ENCODE measurements around the gene SP100.

Gene SP100

DNA sequence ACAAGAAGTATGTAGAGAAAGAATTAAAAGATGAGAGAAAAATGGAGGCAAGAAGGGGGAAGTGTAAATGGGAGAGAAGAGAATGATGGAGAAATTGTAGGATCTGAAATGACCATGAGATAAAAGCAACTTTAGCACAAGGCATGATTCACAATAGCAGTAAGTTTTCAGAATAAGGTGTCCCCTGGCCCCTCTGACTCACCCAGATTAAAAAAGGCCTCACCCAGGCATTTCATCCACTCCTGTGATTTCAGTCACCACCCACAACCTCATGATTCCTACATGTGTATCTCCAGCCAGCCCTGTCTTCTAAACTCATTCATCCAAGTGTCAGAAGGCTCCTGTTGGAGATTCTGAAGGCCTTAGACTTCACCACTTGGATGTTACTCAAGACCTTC, 56.6 kb downstream of the SP100 start:
- no peaks in the 10 kb centered on the region for H3K79me2 ChIP-seq (ENCODE audit: control insufficient read depth, insufficient read depth, low read length, poor library complexity)
- no peak overlapping the region for H2AK5ac ChIP-seq (ENCODE audit: low read length)
- H2BK120ac ChIP-seq (ENCODE audit: insufficient read depth, low read length, poor library complexity) = no peak overlapping the region
- H2BK12ac ChIP-seq (ENCODE audit: low read length) = no peak overlapping the region
- H3K27me3 ChIP-seq (ENCODE audit: insufficient read depth, low read length) = no peaks in the 10 kb centered on the region
- no peak overlapping the region for H3K4ac ChIP-seq (ENCODE audit: low read depth, low read length)
- H3K79me1 ChIP-seq (ENCODE audit: low read length) = no peaks in the 10 kb centered on the region
- H3K23ac ChIP-seq (ENCODE audit: low read length) = no peak overlapping the region
- H4K8ac ChIP-seq (ENCODE audit: low read depth, low read length) = no peak overlapping the region
- no peak overlapping the region for H3K27ac ChIP-seq (ENCODE audit: low read depth, low read length)
- no peak overlapping the region for H3K18ac ChIP-seq (ENCODE audit: low read length)
- H3K4me3 ChIP-seq (ENCODE audit: low read depth, low read length) = no peak overlapping the region
- no peaks in the 10 kb centered on the region for H3K36me3 ChIP-seq (ENCODE audit: control insufficient read depth in 1 of 2, insufficient read depth in 2 of 2, low read length in 2 of 2)
- H3K4me1 ChIP-seq (ENCODE audit: control insufficient read depth in 1 of 2, insufficient read depth in 2 of 2, low read length in 2 of 2) = peaks cover 0 to 2% of the 10 kb centered on the region in 2 experiments
- H4K91ac ChIP-seq (ENCODE audit: low read depth, low read length) = no peak overlapping the region
- no peaks in the 10 kb centered on the region for H3K9me3 ChIP-seq (ENCODE audit: insufficient read depth, low read depth, low read length)
- no peak overlapping the region for H2BK5ac ChIP-seq (ENCODE audit: low read depth, low read length, poor library complexity)
- H3K4me2 ChIP-seq (ENCODE audit: low read length) = no peak overlapping the region
- peak in 1 of 2 donors; percentile 8 for DNase-seq
- no peak overlapping the region for H3K9ac ChIP-seq (ENCODE audit: low read length)
- no peak overlapping the region for H3K14ac ChIP-seq (ENCODE audit: low read length)
- H4K12ac ChIP-seq (ENCODE audit: low read depth, low read length) = no peak overlapping the region
- H2AFZ ChIP-seq (ENCODE audit: insufficient read depth, low read length, poor library complexity) = no peak overlapping the region

DNA sequence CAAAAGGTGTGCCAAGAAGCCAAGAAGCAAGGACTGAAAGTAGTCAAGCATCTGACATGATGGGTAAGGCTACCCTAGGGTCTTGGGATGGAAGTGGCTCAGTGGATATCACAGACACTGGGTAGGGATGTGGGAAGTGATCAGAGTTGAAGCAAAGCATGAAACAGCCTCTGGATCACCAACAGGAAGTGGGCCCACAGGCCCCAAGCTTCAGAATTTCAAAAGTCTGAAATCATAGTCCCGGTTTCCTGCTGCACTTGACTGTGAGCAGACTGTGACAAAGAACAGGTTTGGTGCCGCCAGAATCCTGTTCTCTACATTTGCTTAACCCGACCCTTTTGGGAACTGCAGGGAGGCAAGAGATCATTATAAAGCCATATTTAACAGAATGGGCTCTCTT, 57.4 kb downstream of the SP100 start:
- Histone ChIP-seq H3K27ac (ENCODE audit: low read depth, low read length) (no peak overlapping the region), H3K4me3 (ENCODE audit: low read depth, low read length) (no peak overlapping the region), H2AFZ (ENCODE audit: insufficient read depth, low read length, poor library complexity) (no peak overlapping the region), H2BK12ac (ENCODE audit: low read length) (no peak overlapping the region), H3K36me3 (ENCODE audit: control insufficient read depth in 1 of 2, insufficient read depth in 2 of 2, low read length in 2 of 2) (no peaks in the 10 kb centered on the region), H3K27me3 (ENCODE audit: insufficient read depth, low read length) (no peaks in the 10 kb centered on the region), H3K18ac (ENCODE audit: low read length) (no peak overlapping the region), H4K8ac (ENCODE audit: low read depth, low read length) (no peak overlapping the region), H3K9ac (ENCODE audit: low read length) (no peak overlapping the region), H2BK5ac (ENCODE audit: low read depth, low read length, poor library complexity) (no peak overlapping the region), H3K9me3 (ENCODE audit: insufficient read depth, low read depth, low read length) (no peaks in the 10 kb centered on the region), H4K12ac (ENCODE audit: low read depth, low read length) (no peak overlapping the region), H2BK120ac (ENCODE audit: insufficient read depth, low read length, poor library complexity) (no peak overlapping the region), H3K79me2 (ENCODE audit: control insufficient read depth, insufficient read depth, low read length, poor library complexity) (no peaks in the 10 kb centered on the region), H3K23ac (ENCODE audit: low read length) (no peak overlapping the region), H3K14ac (ENCODE audit: low read length) (no peak overlapping the region), H4K91ac (ENCODE audit: low read depth, low read length) (no peak overlapping the region), H3K79me1 (ENCODE audit: low read length) (no peaks in the 10 kb centered on the region), H2AK5ac (ENCODE audit: low read length) (no peak overlapping the region), H3K4me2 (ENCODE audit: low read length) (no peak overlapping the region), H3K4ac (ENCODE audit: low read depth, low read length) (no peak overlapping the region), H3K4me1 (ENCODE audit: control insufficient read depth in 1 of 2, insufficient read depth in 2 of 2, low read length in 2 of 2) (peaks cover 0 to 2% of the 10 kb centered on the region in 2 experiments)
- no peak for DNase-seq
- no CpG with 5 or more reads among the region's 3 CpGs for WGBS (ENCODE audit: extremely low coverage, insufficient coverage, insufficient read length)

GRCh38 chr2:230475143-230475542, 59.1 kb downstream of the SP100 start:
- Histone ChIP-seq H3K4ac (ENCODE audit: low read depth, low read length) (no peak overlapping the region), H3K27me3 (ENCODE audit: insufficient read depth, low read length) (no peaks in the 10 kb centered on the region), H3K79me1 (ENCODE audit: low read length) (no peaks in the 10 kb centered on the region), H3K14ac (ENCODE audit: low read length) (no peak overlapping the region), H3K23ac (ENCODE audit: low read length) (no peak overlapping the region), H3K4me1 (ENCODE audit: control insufficient read depth in 1 of 2, insufficient read depth in 2 of 2, low read length in 2 of 2) (peaks cover 0 to 2% of the 10 kb centered on the region in 2 experiments), H4K91ac (ENCODE audit: low read depth, low read length) (no peak overlapping the region), H3K27ac (ENCODE audit: low read depth, low read length) (no peak overlapping the region), H3K4me3 (ENCODE audit: low read depth, low read length) (no peak overlapping the region), H3K18ac (ENCODE audit: low read length) (no peak overlapping the region), H2BK12ac (ENCODE audit: low read length) (no peak overlapping the region), H3K36me3 (ENCODE audit: control insufficient read depth in 1 of 2, insufficient read depth in 2 of 2, low read length in 2 of 2) (no peaks in the 10 kb centered on the region), H3K4me2 (ENCODE audit: low read length) (no peak overlapping the region), H4K8ac (ENCODE audit: low read depth, low read length) (no peak overlapping the region), H2AFZ (ENCODE audit: insufficient read depth, low read length, poor library complexity) (no peak overlapping the region), H2BK120ac (ENCODE audit: insufficient read depth, low read length, poor library complexity) (no peak overlapping the region), H3K79me2 (ENCODE audit: control insufficient read depth, insufficient read depth, low read length, poor library complexity) (no peaks in the 10 kb centered on the region), H3K9ac (ENCODE audit: low read length) (no peak overlapping the region), H2BK5ac (ENCODE audit: low read depth, low read length, poor library complexity) (no peak overlapping the region), H4K12ac (ENCODE audit: low read depth, low read length) (no peak overlapping the region), H2AK5ac (ENCODE audit: low read length) (no peak overlapping the region), H3K9me3 (ENCODE audit: insufficient read depth, low read depth, low read length) (no peaks in the 10 kb centered on the region)
- DNase-seq = no peak
- no CpG with 5 or more reads among the region's 1 CpG for WGBS (ENCODE audit: extremely low coverage, insufficient coverage, insufficient read length)

DNA sequence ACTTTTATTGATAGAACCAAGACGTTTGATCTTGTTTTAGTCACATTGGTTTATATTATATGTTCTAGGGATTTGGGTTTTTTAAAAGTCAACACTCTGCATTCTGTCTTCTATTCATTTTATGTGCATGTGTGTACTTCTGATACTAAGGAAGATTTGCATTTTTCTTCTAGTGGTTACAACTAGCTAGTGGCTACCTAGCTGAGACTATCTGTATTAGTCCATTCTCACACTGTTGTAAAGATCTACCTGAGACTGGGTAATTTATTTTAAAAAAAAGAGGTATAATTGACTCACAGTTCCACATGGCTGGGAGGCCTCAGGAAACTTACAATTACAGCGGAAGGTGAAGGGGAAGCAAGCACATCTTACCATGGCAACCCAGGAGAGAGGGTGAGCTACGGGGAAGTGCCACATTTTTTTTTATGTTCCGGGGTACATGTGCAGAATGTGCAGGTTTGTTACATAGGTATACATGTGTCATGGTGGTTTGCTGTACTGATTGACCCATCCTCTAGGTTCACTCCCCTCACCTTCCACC, 69.9 kb downstream of the SP100 start:
- no peaks in the 10 kb centered on the region for H3K79me1 ChIP-seq (ENCODE audit: low read length)
- no peak overlapping the region for H3K18ac ChIP-seq (ENCODE audit: low read length)
- H4K8ac ChIP-seq (ENCODE audit: low read depth, low read length) = no peak overlapping the region
- H3K4me1 ChIP-seq (ENCODE audit: control insufficient read depth in 1 of 2, insufficient read depth in 2 of 2, low read length in 2 of 2) = no peaks in the 10 kb centered on the region
- no peak overlapping the region for H3K9ac ChIP-seq (ENCODE audit: low read length)
- H2BK5ac ChIP-seq (ENCODE audit: low read depth, low read length, poor library complexity) = no peak overlapping the region
- no peak overlapping the region for H3K27ac ChIP-seq (ENCODE audit: low read depth, low read length)
- H3K9me3 ChIP-seq (ENCODE audit: insufficient read depth, low read depth, low read length) = no peaks in the 10 kb centered on the region
- H2BK120ac ChIP-seq (ENCODE audit: insufficient read depth, low read length, poor library complexity) = no peak overlapping the region
- no peak overlapping the region for H4K12ac ChIP-seq (ENCODE audit: low read depth, low read length)
- no peak overlapping the region for H3K14ac ChIP-seq (ENCODE audit: low read length)
- H3K4me2 ChIP-seq (ENCODE audit: low read length) = no peak overlapping the region
- H3K4ac ChIP-seq (ENCODE audit: low read depth, low read length) = no peak overlapping the region
- no peak for DNase-seq
- H3K27me3 ChIP-seq (ENCODE audit: insufficient read depth, low read length) = no peaks in the 10 kb centered on the region
- no CpG with 5 or more reads among the region's 4 CpGs for WGBS (ENCODE audit: extremely low coverage, insufficient coverage, insufficient read length)
- no peak overlapping the region for H3K4me3 ChIP-seq (ENCODE audit: low read depth, low read length)
- no peak overlapping the region for H2BK12ac ChIP-seq (ENCODE audit: low read length)
- no peak overlapping the region for H2AFZ ChIP-seq (ENCODE audit: insufficient read depth, low read length, poor library complexity)
- H4K91ac ChIP-seq (ENCODE audit: low read depth, low read length) = no peak overlapping the region
- no peak overlapping the region for H2AK5ac ChIP-seq (ENCODE audit: low read length)
- no peaks in the 10 kb centered on the region for H3K36me3 ChIP-seq (ENCODE audit: control insufficient read depth in 1 of 2, insufficient read depth in 2 of 2, low read length in 2 of 2)
- H3K23ac ChIP-seq (ENCODE audit: low read length) = no peak overlapping the region
- H3K79me2 ChIP-seq (ENCODE audit: control insufficient read depth, insufficient read depth, low read length, poor library complexity) = no peaks in the 10 kb centered on the region
